Measurements from ENCODE around the gene SIRPA.

GRCh38 chr20:1902188-1902587 lies 7.0 kb downstream of the SIRPA start:
- TF ChIP-seq CTCF (IDR thresholded peaks at IDR 0.05) = no peak
- no peak for TF ChIP-seq ZFX (IDR thresholded peaks at IDR 0.05; ENCODE audit: borderline replicate concordance)

Data from 22Rv1 (cell line).